GM21723 (cell line): Measurements from ENCODE around the gene CEACAM6.
"Not testable (repeated sequence)": the region's sequence is repeated elsewhere in the genome, so short reads cannot be mapped to it uniquely, and the experiment has no call there.

Experiments
- ATAC-seq: cut with Tn5 transposase; IDR thresholded peaks from one replicate; pipeline ENCODE4 v1.9.1; 2021; ENCODE audit warnings: mild to moderate bottlenecking, moderate library complexity; ENCODE audit not compliant: unreplicated experiment

The CEACAM6 gene

GRCh38 chr19:41755328-41755913 lies at the start of gene CEACAM6:
TSS of gene CEACAM6 (plus strand) at chr19:41755530. CDS start at chr19:41755639, 109 bp downstream.
- ATAC-seq, result no peak

DNA sequence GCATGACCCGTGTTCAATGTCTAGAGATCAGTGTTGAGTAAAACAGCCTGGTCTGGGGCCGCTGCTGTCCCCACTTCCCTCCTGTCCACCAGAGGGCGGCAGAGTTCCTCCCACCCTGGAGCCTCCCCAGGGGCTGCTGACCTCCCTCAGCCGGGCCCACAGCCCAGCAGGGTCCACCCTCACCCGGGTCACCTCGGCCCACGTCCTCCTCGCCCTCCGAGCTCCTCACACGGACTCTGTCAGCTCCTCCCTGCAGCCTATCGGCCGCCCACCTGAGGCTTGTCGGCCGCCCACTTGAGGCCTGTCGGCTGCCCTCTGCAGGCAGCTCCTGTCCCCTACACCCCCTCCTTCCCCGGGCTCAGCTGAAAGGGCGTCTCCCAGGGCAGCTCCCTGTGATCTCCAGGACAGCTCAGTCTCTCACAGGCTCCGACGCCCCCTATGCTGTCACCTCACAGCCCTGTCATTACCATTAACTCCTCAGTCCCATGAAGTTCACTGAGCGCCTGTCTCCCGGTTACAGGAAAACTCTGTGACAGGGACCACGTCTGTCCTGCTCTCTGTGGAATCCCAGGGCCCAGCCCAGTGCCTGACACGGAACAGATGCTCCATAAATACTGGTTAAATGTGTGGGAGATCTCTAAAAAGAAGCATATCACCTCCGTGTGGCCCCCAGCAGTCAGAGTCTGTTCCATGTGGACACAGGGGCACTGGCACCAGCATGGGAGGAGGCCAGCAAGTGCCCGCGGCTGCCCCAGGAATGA lies 48.4 kb upstream of the CEACAM6 start:
- no peak for ATAC-seq

- ATAC-seq, result no peak
These were observed 47.9 kb upstream of the CEACAM6 start for GRCh38 chr19:41707502-41707812.

- ATAC-seq, result no peak
These were observed 47.4 kb upstream of the CEACAM6 start for GRCh38 chr19:41707871-41708371.

GRCh38 chr19:41708481-41708880 lies 46.8 kb upstream of the CEACAM6 start, which contains the start of gene CEACAM5:
TSS of gene CEACAM5 (plus strand) at chr19:41708626. CDS start at chr19:41708732, 106 bp downstream.
- ATAC-seq, result no peak

- ATAC-seq, result not testable (repeated sequence)
These were observed 45.8 kb upstream of the CEACAM6 start for GRCh38 chr19:41709516-41709915.

DNA sequence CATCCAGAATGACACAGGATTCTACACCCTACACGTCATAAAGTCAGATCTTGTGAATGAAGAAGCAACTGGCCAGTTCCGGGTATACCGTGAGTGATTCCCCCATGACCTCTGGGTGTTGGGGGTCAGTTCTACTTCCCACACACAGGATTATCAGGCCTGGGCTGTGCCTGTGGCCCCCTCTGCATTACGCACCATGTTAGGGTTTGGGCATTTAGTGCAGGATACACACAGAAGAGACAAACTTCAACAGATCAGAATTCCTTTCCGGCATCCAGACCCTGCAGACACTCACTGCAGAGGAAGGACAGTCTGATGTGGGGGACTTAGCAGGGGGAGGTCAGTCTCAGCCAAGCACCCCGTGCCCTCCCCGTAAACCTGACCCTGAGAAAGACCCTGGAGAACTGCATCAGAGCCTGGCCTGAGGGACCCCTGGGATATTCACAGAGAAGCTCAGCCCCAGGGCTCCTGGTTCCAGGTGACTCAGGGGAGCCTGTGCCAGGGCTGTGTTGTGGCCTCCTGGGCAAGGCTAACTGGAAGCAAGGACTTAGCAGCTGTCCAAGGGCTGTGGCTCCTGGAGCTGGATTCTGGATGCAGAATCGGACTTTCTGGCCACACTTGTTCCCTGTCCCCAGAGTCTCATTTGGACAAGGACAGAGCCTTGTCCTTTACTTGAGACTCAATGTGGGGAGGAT lies 45.2 kb upstream of the CEACAM6 start:
- no peak for ATAC-seq

GRCh38 chr19:41711376-41712261 lies 43.7 kb upstream of the CEACAM6 start:
- ATAC-seq, result no peak

DNA sequence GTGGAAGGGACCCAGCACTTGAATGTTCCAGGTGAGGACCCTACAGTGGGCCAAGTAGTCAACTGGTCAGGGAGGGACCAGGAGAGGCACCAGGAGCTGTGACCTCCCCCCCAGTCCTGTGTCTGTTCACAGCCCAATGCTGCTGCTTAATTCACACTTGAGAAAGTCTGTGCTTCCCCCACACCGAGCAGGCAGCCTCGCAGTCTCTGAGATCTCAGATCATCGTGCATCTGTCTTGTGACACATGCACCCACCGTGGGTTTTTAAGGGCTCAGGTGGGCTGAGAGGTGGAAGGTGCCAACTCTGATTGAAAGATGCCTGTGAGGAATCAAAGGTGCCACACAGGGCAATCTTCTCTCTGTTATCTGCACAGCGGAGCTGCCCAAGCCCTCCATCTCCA lies 40.7 kb upstream of the CEACAM6 start:
- ATAC-seq, result no peak

DNA sequence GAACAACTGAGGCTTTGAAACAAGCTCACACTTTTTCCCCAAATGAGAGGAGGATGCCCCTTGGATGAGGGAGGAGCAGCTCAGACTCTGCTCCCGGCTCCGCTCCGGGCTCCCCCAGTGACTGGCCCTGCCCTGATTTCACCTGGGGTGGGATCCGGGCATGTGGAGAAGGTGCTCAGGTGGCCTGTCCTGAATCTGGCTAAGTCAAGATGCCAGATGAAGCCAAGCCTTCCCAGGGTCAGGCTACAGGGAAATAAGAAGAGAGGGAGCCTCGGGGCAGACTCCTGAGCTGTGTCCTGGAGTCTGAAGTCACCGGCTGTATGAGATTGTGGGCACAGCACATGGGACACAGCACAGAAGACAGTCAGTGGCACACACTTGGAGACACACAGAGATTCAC lies 36.6 kb upstream of the CEACAM6 start:
- ATAC-seq, result no peak

GRCh38 chr19:41720103-41720502 lies 35.2 kb upstream of the CEACAM6 start:
- ATAC-seq, result no peak

GRCh38 chr19:41726493-41726892 lies 28.8 kb upstream of the CEACAM6 start:
- no peak for ATAC-seq

GRCh38 chr19:41734156-41734555 lies 21.2 kb upstream of the CEACAM6 start:
- no peak for ATAC-seq

GRCh38 chr19:41734585-41734984 lies 20.7 kb upstream of the CEACAM6 start:
- ATAC-seq, result no peak

DNA sequence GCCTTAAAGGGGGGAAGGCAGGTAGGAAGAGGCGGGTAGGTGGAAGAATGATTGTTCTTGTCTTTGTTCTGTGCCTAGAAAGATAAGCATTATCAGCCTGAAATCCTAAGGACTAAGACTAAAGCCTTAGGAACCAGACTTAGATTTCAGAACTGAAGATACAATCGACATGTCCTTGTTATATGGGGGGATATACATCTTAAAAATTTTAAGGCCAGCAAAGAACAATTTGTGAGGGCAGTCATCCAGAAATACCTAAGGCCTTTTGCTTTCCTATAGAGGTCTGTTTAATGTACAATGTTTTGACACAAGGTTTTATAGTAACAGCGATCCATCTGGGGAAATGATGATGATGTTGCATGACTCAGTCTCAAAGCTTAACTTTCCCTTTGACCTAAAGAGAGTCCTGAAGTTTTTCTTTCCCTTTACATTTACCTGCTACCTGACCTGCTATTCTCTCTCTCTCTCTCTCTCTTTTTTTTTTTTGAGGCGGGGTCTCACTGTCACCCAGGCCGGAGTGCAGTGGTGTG lies 20.2 kb upstream of the CEACAM6 start:
- ATAC-seq, result no peak

DNA sequence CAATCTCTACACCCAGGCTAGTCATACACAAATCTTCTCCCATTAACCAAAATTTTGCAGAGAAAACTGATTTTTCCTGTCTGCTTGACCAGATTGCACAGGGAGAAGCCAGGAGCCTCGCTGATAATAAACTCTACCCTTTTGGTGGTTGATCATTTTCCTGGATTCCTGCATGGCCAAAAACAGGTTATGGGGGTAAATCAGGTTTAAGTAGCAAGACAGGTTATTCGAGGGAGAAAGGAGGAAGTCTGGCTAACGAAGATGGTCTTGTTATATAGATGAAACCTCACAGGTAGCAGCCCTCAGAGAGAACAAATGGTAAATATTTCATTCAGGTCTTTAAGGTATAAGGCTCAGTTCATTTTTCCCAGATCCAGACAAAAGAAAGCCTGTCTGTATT lies 16.0 kb upstream of the CEACAM6 start:
- no peak for ATAC-seq

DNA sequence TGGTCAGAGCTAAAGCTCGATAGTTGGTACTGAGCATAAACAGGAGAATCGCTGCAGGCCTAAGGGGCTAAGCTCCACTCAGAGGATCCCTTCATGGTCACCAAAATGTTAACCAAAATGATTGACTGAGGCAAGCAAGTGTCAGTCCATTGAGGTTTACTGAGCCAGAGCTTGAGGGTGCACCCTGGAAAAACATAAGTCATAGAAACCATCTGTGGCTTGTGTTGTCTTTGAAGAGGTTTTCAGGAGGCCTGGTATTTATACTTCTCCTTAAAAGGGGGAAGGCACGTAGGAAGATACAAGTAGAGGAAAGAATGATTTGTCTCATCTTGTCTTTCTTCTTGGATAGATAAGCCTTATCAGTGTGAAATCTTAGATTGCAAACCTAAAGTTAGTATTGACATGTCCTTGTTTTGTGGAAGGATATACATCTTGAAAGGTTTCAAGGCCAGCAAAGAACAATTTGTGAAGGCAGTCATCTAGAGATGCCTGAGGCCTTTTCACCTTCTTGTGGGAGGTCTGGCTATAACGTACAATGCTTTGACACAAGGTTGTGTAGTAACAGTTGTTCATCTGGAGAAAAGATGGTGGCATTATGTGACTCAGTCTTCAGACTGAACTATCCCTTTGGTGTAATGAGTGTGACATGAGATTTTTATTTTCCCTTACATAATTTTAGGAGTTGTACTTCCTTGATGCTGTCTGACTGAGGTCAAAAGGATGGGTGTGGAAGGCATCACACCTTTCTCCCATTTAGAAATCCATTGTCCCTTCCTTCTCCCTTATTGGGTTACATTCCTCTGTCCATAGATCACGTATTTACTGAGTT lies 14.7 kb upstream of the CEACAM6 start:
- no peak for ATAC-seq

DNA sequence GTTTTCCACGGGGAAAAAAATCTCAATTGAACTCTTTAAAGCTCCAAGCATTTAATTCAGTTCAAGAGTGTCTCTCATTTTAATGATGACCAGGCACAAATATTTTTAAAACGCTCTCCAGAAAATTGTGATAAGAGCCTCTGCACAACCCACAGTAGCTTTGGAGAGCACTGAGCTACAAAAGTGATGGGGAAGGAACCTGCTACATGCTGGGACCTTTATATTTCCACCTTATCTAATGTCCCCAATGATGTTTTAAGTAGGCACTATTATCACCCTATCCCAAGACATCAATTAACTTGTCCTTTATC lies 14.1 kb upstream of the CEACAM6 start:
- no peak for ATAC-seq

GRCh38 chr19:41744850-41745249 lies 10.5 kb upstream of the CEACAM6 start:
- ATAC-seq, result no peak

- ATAC-seq, result no peak
These were observed 9.6 kb upstream of the CEACAM6 start for GRCh38 chr19:41745756-41746155.
